HG02623 (cell line): Measurements from ENCODE around the gene DRC3.

Source experiments
- ATAC-seq: cut with Tn5 transposase; IDR thresholded peaks from one replicate; pipeline ENCODE4 v1.9.1; 2021; ENCODE audit warnings: moderate library complexity; ENCODE audit not compliant: unreplicated experiment

DRC3 gene

DNA sequence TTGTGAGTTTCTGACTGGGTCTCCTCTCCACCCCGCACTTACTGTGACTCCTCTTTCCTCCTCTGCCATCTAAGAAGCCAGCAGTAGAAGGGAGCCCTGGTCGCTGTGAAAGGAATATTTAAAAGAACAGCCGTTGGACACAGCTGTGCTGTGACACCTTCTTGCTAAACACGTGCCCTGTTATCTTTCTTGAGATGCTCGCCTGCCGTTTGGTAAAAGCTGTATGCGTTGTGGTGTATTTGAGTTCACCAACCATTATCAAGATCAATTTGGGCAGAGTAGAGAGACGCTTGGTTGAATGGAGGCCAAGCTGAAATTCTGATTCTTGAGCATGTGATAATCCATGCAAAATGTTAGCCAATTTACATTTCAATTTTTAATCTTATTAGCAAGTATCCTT lies 70.3 kb downstream of the DRC3 start:
- ATAC-seq, result no peak

DNA sequence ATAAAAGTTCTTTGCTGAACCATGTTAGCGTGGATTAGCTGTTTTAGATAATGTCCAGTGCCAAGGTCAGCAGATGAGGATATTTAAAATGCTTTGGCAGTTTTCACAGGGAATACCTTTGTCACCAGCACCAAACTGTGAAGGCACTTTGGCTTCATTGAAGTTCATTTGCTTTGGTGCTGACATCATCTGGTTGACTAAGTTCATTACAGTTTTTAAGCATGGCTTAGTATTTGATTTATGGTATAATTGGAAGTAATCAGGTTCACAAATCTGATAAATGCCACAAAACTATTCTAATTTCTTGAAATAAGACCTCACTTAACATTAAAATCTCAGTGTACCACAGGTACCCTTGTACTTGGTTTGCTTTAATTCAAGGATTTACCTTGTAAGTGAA lies 70.8 kb downstream of the DRC3 start:
- ATAC-seq, result no peak

DNA sequence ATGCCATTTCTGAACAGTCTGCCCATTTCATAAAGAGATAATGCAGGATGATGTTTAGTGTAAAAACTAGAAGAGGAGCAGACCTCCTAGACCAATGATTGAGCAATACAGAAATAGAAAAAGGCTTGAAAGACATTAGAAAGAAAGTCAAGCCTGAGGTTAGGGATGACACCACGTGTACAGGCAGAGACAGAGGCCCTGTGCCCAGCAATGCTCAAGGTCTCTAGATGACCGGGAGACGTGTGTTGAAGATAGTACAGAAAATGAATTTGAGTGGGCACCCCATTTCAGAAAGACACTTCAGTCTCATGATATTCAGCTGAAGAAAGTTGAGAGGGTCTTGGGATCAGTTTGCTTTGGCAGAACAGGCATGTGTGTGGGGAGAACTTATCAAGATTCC lies 71.9 kb downstream of the DRC3 start:
- ATAC-seq, result no peak

DNA sequence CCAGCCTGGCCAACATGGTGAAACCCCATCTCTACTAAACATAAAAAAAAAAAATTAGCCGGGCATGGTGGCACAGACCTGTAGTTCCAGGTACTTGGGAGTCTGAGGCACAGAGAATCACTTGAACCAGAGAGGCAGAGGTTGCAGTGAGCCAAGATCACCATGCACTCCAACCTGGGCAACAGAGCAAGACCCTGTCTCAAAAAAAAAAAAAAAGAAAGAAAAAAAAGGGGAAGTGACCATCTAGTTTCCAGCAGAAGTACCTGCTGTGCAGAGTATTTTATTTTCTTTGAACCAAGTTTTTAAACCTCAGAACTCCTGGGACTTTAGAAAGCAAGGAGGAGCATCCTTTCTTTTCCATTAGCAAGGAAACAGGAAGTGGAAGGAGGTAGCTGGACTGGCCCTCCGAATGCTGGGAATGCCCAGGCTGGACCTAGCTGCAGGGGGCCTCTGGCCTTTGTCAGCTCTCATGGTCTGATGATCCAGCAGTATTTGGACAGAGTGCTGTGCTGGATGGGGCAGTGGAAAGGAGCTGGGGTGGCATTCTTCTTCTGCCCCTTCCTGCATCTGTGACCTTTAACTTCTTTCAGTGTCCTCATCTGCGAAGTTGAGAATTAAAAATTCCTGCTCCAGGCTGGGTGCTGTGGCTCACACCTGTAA lies 73.2 kb downstream of the DRC3 start:
- no peak for ATAC-seq

DNA sequence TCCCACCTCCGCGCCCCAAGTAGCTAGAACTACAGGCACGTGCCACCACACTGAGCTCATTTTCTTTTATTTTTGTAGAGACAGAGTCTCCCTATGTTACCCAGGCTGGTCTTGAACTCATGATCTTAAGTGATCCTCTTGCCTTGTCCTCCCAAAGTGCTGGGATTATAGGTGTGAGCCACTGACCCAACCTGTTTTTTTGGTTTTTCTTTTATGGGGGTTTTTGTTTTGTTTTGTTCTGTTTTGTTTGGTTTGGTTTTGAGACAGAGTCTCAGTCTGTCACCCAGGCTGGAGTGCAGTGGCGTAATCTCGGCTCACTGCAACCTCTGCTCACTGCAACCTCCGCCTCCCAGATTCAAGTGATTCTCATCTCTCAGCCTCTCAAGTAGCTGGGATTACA lies 82.9 kb downstream of the DRC3 start:
- ATAC-seq, result no peak

DNA sequence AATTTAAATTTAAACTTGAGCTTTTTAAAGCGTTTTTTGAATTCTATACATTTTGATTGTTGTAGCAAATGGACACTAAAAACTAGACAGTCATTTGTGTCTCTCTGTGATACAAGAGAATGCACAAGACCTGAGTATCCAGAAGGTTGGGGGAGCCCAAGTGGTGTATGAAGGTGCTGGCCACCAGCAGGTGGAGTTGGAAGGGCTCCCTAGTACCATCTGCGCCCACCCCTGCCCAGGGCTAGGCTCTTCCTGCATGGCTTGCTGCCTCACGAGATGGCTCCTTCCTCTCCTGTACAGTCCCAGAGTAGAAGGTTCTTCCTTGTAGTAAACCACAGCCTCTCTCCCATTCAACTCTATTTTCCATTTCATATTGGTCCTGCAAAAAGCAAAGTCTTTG lies 83.6 kb downstream of the DRC3 start:
- no peak for ATAC-seq

DNA sequence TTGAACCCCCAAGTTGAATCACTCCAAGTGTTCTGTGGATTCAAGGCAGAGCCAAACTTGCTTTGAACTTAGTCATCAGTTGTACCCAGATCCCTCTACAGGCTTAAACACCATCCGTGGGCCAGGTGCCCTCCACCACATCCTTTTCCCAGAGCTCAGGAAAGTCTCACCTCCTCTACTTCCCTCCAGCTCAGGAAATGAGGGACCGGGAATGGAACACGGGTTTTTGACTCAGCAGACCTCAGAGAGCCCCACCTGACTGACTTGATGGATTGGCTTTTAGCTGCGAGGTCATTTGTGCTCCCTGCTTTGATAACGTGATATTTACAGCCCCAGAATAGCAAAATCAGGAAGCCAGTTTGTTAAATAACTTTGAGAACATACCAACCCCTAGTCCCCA lies 86.6 kb downstream of the DRC3 start:
- ATAC-seq, result no peak

DNA sequence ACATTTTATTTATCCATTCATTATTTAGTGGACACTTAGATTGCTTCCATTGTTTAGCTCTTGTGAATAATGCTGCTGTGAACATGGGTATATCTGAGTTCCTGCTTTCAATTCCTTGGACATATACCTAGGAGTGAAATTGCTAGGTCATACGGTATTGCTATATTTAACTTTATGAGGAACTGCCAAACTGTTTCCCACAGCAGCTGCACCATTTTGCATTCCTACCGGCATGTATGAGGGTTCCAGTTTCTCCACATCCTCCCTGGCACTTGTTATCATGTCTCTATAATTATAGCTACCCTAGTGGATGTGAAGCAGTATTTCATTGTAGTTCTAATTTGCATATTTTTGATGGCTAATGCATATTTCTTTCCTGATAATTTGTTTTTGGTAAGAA lies 91.4 kb downstream of the DRC3 start:
- no peak for ATAC-seq

DNA sequence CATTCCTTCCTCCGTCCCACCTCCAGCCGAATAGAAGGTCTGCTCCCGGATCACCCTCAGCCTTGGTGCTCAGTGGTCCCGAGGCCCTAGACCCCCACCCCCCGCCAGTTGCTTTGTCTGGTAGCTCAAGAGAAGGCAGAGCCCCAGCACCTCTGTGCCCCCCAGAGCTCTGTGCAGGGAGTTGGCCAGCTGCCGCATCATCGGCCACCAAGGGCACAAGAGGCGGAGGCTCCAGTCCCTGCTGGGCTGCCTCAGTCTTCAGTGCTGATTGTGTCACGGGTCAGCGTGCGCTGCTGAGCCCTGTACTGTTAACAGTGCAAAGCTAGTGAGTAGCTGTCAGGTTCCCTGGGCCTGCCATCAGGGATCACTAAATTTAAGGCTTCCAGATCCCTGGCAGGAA lies 92.9 kb downstream of the DRC3 start:
- no peak for ATAC-seq
